ENCODE measurements around the gene LAMA2. TPM values are rescaled to one million over a fixed set of nuclear protein-coding genes. Genes with fewer than 3 reads are reported as not detected.
A peak's percentile ranks its signal among the peaks of the same experiment; 100 is the strongest.
"Not testable (repeated sequence)": the region's sequence is repeated elsewhere in the genome, so short reads cannot be mapped to it uniquely, and the experiment has no call there.

Gene LAMA2
- total RNA-seq, 1 donor from 2014 or later: 0.20 TPM

DNA sequence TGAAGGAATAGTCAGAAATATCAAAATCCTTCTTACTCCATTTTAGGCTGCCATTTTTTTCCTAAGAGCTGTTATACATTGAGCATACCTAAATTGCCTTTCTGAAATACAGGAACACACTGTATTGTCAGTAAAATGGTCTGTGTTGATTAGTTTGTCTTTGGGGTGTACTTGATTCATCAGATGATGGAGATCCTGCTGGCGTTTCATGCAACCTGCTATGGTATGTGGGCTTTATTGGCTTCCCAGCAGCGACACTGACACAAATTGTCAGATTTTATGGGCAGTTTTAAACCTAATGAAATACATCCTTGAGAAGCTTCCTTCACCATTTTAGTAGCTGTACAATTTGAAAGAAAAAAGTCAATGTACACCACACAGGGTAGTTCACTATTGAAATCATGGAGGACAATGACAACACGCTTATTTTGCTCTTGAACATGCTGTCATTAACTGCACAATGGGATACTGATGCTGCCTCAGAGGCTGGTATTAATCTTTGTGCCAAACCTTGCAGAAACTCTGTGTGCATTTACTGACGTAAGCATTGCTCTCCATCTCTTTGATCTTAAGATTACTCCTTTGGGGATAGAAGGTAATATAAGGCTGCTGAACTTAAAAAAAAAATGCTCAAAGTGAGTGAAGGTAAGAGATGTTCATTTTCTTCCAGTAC, 124.9 kb downstream of the LAMA2 start:
- no peak for DNase-seq (ENCODE audit: low read depth in 2 of 2)

DNA sequence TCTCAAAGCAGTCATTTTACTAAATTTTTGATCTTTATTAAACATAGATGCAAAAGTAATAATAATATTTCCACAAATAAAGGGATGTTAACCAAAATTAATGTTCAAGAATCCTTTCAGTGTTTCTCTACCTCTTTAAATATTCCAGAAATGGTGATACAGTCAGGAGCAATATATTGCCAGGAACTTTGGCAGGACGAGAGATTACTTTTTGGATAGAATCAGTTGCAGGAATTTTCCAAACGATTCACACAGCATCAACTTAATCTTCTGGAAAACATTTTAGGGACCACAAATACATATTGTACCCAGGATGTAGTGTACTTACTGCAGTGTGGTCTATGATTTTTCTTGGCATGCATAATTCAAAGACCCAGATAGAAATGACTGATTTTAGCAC, 125.7 kb downstream of the LAMA2 start:
- DNase-seq (ENCODE audit: low read depth in 2 of 2): no peak

DNA sequence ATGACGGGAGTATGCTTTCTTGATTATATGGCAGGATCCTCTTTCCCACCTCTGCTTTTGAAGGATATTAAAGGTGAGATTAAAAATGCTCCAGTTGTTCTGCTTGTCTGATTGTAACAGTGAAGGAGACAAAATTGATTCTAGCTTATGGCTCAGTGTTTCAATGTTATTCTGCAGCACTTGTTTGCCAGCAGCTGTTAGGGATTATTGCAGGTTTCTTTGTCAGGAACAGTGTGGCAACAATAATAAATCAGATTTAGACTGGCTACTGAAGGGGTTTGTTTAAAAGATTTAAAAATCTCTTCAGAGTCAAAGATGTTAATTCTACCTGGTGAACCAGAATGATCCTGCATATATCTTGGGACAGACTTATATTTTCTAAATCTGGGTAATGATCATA, 126.9 kb downstream of the LAMA2 start:
- no peak for DNase-seq (ENCODE audit: low read depth in 2 of 2)

DNA sequence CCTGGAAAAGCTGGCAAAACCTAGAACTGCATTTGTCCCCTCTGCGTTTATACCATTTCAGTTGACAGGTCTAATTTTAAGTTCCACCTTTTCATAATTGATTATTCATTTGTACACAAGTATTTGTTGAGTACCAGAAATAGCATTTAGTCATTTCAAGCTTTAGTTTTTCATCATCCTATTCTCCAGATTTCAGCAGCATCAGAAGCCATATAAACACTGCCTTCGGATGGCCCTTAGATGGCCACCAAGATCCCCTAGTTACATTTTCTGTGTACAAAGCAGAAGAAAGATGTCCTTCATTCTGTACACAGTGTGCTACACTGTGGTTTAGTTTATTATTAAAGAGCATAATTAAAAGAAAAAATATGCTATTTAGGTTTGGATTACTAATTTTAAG, 131.4 kb downstream of the LAMA2 start:
- DNase-seq (ENCODE audit: low read depth in 2 of 2): no peak

DNA sequence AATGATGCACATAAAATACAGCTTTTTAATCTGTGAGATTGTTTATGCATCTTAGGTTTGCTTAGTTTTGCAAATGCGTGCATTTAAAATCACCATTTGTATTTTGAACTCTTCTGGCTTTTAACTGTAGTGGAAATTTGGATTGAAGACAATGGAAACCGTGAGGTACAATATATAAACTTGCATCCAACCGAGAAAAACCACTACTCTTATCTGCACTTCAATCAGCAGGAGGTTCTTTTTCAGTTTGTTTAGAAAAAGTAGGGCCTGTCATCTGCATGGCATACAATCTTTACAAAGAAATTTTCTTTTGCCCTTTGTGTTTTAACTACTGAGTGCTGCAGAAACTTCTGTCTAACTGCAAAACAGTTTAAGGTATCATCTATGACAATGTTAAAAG, 132.8 kb downstream of the LAMA2 start:
- DNase-seq (ENCODE audit: low read depth in 2 of 2): no peak

DNA sequence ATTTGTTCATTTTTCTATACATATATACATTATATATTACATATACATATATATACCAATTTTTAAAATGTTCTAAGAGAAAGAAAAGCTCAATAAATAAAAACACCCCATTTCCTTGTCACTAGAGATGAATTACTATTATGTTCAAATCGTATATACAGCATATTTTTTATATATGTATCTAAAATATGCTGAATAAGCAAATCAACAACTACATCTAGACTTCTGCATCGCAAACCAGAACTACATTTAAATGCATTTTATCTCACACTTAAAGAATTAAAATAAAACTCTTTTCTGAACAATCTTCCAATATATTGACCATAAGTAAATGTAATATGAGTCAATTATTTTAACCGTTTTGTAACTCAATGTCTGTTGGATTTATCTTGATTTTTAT, 133.9 kb downstream of the LAMA2 start:
- DNase-seq (ENCODE audit: low read depth in 2 of 2): no peak

DNA sequence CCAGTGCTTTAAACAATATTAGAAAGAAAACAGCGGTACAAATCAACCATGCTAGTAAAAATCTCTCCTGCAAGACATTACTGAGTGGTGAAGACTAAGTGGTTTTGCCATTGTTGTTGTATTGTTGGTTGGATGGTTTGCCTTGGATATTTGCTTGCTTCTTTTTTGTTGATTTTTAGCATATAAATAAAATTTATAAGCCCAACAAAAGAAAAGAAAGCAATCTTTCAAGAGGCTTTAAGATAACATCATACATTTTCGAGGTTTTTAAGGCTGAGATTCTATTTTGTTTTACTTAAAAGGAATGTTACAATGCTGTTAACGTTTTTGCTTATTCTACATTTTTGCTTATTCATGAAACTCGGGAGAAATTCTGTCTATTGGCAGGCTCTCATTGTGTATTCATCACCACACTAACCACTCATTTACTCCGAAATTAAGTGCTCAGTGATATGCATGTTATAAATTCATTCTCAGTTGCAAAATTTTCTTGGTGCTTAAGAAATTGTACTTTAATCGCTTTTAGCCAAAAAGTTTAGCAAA, 139.1 kb downstream of the LAMA2 start:
- no peak for DNase-seq (ENCODE audit: low read depth in 2 of 2)

DNA sequence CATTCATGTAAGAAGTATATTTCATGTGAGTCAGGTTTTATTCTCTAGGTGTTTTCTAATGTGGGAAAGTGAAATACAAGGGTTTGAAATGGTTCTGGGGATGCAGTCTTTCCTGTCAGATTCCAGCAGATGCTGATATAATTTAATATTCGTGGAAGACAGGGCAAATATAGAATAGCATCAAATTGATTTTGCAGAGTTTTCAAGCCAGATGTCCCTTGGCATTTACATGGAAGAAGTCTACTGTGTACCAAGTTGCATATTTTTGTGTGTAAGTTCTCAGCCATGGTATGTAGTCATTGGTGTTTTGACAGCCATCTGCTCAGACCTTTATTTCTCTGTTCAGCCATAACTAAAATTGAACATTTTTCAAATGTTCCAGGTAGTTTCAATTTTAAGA, 143.7 kb downstream of the LAMA2 start:
- no peak for DNase-seq (ENCODE audit: low read depth in 2 of 2)

DNA sequence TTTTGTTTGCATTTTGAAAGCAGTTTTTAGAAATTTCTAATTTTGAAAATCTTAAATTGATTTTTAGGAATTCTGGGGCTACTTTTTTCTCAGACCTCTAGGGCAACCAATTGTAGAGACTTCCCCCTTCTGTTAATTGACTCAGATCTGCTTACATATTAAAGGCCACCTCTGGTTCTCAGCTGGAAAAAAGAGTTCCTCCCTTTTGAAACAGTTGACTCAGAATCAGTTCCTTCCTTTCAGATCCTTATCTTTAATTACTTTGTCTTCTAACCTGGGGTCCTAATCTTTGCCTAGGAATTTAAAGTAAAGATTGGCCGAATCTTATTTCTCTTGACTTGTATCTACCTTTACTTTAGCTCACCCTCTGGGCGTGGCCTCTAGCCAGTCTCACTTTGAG, 146.8 kb downstream of the LAMA2 start:
- peak in 1 of 2 donors; percentile 1 for DNase-seq (ENCODE audit: low read depth in 2 of 2)

DNA sequence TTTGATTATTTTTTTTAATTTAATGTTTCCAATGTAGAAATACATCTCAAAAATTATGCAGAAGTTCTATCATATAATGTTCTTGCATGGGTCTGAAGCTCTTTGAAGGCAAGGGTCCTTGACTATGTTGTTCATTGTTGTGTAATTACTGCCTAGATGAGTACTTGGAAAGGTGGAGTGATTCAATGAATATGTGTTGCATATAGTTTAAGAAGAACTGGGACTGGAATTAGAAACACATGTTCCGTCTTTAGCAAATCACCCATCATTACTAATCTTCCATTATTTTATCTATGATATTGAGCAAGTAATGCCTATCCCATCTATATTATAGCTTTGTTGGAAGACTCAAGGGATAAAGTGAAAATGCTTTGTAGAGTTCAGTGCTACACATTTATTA, 147.3 kb downstream of the LAMA2 start:
- DNase-seq (ENCODE audit: low read depth in 2 of 2): no peak

DNA sequence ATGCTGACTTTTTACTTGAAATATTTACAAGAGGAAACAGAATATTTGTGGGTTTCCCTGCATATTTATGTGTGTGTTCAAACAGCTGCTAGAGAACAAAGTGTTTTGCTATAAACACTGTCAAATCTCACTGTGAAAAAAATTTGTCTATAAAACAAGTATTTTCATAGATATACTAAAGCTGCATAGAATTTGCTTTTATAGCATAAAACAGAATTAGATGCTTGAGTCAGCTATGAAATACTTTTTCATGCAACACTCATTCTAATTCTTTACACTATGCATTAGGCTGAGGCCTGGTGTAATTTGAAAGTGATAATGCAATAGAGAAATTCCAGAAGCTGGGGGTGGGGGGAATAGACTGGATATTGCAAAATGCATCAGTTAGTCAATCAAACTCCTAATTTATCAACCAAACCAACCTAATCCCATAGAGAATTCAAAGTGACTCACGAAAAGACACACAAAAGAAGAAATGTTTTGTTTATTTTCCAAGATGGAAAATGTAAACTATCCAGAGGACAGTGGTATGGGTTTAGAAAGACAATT, 148.2 kb downstream of the LAMA2 start:
- no peak for DNase-seq (ENCODE audit: low read depth in 2 of 2)

DNA sequence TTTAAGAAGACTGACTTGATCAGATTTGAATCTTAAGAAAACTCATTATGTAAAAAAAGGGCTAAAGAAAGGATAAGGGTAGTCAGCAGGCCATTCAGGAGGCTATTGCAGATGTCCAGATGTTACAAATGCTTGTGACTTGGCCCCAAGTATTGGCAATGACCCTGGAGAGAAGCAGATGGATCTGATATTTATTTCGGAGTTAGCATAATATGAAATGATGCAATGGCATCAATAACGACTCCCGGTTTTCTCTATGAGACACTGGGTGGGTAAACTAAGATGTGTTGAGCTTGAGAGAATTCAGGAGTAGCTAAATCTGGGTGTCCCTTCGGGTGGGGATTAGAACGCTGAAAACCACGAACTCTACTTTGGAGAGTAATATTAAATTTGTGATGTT, 149.7 kb downstream of the LAMA2 start:
- no peak for DNase-seq (ENCODE audit: low read depth in 2 of 2)

DNA sequence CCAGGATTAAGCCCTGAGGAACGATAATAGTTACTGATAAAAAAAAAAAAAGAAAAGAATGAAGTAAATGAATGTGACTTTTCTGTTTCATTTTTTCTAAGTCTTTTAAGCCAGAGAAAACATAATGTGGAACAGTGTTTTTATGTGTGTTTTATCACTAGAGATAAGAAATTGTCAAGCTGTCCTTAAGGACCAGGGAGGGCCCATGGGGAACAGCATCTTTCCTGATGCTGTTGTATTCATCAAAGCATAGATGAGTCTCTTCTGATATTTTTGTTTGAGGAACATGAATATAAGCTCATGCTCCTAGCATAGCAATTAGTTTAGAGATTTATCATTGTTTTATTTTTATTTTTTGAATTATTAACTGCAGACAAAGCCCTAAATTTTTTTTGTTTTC, 150.2 kb downstream of the LAMA2 start:
- DNase-seq (ENCODE audit: low read depth in 2 of 2): no peak

DNA sequence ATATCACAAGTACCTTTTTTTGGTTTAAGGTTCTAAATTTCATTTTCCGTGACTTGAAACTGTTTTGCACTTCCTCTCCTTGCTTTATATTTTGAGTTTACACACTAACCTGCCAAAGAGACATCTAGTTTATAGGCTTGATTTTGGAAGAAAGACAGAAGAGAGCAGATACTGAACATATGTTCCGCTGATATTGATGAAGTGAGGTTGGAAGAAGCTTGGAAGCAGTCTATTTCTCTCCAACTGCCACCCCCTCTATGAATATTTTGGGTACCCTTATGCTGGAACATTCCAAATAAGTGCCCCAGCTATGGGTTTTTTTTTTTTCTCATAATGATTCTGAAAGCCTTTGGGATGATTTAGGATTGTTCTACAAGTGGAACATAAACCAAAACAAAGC, 150.6 kb downstream of the LAMA2 start:
- DNase-seq (ENCODE audit: low read depth in 2 of 2): no peak

DNA sequence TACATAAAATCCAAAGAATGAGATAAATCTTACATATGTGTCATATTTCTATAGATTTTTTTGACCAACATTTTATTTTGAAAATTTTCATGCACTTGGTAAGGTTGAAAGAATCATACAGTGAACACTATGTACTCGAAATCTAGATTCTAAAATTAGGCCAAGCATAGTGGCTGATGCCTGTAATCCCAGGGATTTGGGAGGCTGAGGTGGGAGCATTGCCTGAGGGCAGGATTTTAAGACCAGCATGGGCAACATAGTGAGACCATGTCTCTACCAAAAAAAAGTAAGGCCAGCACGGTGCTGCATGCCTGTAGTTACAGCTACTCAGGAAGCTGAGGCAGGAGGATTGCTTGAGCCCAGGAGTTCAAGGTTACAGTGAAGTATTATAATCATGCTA, 158.6 kb downstream of the LAMA2 start:
- DNase-seq (ENCODE audit: low read depth in 2 of 2): no peak

DNA sequence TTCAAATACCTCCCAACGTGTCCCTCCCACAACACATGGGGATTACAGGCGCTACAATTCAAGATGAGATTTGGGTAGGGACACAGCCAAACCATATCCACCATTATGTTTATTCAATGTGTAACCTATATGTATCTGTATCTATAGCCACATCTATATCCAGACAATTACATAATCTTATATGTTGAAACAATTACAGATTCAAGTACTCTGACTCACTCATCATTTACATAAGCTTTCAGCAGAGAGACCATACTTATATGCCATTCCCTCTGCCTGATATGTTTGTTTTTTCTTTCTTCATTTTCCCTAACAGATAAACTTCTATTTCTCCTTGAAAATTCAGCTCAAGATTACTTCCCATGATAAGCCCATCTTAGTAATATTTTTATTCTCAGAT, 163.6 kb downstream of the LAMA2 start:
- DNase-seq (ENCODE audit: low read depth in 2 of 2): no peak

DNA sequence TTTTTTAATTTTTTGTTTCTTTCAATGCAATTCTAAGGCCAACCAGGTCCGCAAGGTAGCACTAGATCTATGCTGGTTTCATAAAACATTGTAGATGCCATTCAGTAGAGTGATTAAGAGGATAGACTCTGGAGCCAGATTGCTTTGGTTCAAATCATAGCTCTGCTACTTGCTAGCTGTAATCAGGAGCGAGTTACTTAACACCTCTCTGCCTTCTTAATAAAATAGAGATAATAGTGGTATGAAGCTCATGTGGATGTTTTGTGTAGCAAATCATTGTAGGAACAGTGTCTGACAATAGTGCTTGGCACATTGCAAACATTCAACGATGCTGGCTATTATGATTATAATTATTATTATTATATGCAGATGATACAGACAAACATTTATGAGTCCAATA, 164.9 kb downstream of the LAMA2 start:
- no peak for DNase-seq (ENCODE audit: low read depth in 2 of 2)

DNA sequence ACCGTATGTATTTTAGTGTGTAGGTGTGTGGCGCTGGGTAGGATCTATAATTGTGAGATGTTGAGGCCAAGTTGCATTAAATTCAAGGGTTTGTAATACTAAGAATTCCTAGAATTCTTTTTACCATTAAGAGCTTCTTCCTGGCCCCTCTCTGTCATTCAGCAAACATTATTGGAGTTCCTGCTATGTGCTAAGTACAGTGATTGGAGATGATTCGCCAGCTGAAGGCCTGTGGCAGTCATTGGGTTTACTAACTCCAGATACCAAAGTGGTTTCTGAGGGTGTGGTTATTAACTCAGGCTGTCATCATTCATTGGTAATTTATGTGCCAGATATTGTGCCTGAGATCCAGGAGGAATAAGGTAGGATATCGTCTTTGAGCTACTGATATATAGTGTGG, 167.1 kb downstream of the LAMA2 start:
- DNase-seq (ENCODE audit: low read depth in 2 of 2): no peak

DNA sequence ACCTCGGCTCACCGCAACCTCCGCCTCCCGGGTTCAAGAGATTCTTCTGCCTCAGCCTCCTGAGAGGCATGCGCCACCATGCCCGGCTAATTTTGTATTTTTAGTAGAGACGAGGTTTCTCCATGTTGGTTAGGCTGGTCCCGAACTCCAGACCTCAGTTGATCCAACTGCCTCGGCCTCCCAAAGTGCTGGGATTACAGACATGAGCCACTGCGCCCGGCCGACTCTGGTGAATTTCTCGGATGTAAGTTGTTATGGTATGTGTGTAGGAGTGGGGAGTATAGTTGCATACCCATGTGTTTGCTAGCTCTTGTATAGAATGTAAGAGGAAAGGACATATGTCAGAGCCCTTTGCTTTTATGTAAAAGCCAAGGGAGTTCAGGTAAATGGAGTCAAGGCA, 170.2 kb downstream of the LAMA2 start:
- not testable (repeated sequence) for DNase-seq (ENCODE audit: low read depth in 2 of 2)

DNA sequence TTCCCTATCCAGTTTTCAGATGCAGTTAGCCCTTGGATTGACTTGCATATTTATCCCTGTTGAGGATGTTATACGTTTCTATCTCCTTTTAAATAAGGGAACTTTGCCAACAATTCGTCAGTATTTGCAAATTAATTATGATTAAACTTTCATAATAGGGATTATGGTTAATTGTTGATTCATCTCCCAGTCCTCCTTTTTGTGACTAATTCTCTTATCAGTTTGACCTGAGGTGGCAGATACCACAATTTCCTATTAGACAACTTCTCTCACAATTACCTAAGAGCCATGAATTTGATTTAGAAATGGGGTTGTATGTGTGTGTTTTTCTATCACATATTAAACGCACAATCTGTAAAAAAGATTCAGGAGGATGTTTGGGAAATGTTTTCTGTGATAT, 172.9 kb downstream of the LAMA2 start:
- no peak for DNase-seq (ENCODE audit: low read depth in 2 of 2)

DNA sequence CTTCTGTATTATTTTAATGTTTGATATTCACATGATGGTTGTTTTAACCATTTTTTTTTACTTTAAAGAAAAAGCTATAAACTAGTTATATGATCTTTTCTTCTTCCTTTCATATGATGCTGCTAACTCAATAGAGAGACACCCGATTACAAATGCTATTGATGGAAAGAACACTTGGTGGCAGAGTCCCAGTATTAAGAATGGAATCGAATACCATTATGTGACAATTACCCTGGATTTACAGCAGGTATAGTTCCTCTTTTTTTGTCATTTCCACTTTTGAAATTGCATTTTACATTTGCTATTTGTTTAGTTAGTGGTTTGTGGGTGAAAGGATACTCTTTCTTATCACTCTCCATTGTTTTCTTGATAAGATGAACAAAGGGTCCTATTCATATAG, 176.7 kb downstream of the LAMA2 start:
- DNase-seq (ENCODE audit: low read depth in 2 of 2): no peak

DNA sequence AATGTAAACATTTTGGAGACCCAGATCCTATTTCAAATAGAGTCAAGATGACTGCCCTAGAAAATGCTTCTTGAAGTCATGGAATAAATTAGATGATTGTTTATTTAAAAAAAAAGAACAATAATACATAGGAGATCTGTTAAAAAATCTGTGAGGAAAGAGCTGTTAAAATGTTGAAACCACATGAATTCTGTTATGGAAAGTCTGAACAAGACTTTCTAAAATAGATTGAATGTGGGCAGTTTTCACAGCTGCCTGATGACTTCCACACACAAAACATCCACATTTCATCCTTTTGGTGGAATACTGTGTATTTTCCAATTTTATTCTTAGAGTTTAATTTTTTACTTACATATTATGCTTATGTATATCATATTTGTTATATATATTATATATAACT, 186.1 kb downstream of the LAMA2 start:
- DNase-seq (ENCODE audit: low read depth in 2 of 2): no peak

DNA sequence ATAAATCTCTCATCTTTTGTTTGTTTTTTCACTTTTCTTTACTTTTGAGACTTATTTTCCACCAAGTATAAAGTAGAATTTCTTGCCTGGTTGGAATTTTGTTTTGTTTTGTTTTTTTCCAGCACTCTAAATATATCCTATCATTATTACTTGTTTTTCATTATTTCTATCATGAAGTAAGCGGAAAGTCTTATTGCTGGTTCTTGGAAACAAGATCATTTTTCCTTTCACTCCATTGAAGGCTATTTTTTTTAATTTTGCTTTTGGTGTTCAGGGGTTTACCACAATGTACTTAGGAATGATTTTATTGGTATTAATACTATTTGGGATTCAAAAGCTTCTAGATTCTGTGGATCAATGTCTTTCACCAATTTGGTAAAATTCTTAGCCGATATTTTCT, 190.1 kb downstream of the LAMA2 start:
- no peak for DNase-seq (ENCODE audit: low read depth in 2 of 2)

Data from lung microvascular endothelial cell (primary cell).